Activated T-cell treated with anti-CD3 and anti-CD28 coated beads, Interleukin-2, amount 50 U/mL, for 72 hours (primary cell): Measurements from ENCODE around the gene IVNS1ABP. TPM values are rescaled to one million over a fixed set of nuclear protein-coding genes. Genes with fewer than 3 reads are reported as not detected.
"Not testable (repeated sequence)": the region's sequence is repeated elsewhere in the genome, so short reads cannot be mapped to it uniquely, and the experiment has no call there.

Source experiments
- ATAC-seq, 2 donors: fragments of 150-1000 bp; cut with Tn5 transposase; replicated peaks in 1 of 2; 2 replicates each; pipeline ENCODE4 v1.10.0; 2021; ENCODE audit warnings: moderate library complexity in 2 of 2, mild to moderate bottlenecking in 1 of 2
- DNase-seq, 2 donors: peaks; one replicate each; pipeline ENCODE4 v3.0.0; 2021 to 2022; ENCODE audit warnings: mixed read lengths in 1 of 2
- H3K27ac Mint-ChIP-seq: one replicate; pipeline ENCODE4 v1.8.0; 2022; ENCODE audit warnings: mild to moderate bottlenecking, moderate library complexity, mixed read lengths
- H3K27me3 Mint-ChIP-seq: one replicate; pipeline ENCODE4 v1.8.0; 2022; ENCODE audit warnings: low read depth, mixed read lengths
- H3K36me3 Mint-ChIP-seq, 2 donors: one replicate each; pipeline ENCODE4 v1.8.0; 2022; ENCODE audit warnings: mixed read lengths in 2 of 2, mild to moderate bottlenecking in 1 of 2; ENCODE audit not compliant: insufficient read depth in 2 of 2
- H3K4me1 Mint-ChIP-seq: one replicate; pipeline ENCODE4 v1.8.0; 2022; ENCODE audit warnings: low read depth, mixed read lengths
- H3K4me3 Mint-ChIP-seq, 2 donors: one replicate each; pipeline ENCODE4 v1.8.0; 2022; ENCODE audit warnings: mild to moderate bottlenecking in 2 of 2, mixed read lengths in 2 of 2, moderate library complexity in 2 of 2
- H3K9me3 Mint-ChIP-seq, 2 donors: one replicate each; pipeline ENCODE4 v1.8.0; 2022; ENCODE audit warnings: mixed read lengths in 2 of 2
- total RNA-seq, 2 donors: library from RNA; stranded (reverse); gene quantifications; one replicate each; pipeline ENCODE4 v1.2.3, GENCODE V29; 2022

The IVNS1ABP gene
- total RNA-seq, 2 donors from 2014 or later, result 86.2 to 110 TPM

DNA sequence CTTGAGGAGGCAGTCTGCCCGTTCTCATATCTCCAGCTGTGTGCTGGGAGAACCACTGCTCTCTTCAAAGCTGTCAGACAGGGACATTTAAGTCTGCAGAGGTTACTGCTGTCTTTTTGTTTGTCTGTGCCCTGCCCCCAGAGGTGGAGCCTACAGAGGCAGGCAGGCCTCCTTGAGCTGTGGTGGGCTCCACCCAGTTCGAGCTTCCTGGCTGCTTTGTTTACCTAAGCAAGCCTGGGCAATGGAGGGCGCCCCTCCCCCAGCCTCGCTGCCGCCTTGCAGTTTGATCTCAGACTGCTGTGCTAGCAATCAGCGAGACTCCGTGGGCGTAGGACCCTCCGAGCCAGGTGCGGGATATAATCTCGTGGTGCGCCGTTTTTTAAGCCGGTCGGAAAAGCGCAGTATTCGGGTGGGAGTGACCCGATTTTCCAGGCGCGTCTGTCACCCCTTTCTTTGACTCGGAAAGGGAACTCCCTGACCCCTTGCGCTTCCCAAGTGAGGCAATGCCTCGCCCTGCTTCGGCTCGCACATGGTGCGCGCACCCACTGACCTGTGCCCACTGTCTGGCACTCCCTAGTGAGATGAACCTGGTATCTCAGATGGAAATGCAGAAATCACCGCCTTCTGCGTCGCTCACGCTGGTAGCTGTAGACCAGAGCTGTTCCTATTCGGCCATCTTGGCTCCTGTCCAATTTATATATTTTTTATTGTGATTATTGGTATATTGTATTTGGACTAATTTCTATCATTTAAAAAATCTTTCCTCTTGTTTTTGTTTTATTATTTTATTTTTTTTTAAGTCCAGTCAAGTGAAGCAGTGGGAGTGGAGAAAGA lies 59.7 kb downstream of the IVNS1ABP start:
- H3K4me3 Mint-ChIP-seq, result peak overlapping the region; percentile 57 to 58
- not testable (repeated sequence) for H3K36me3 Mint-ChIP-seq, DNase-seq, H3K27me3 Mint-ChIP-seq, H3K9me3 Mint-ChIP-seq, ATAC-seq
- H3K27ac Mint-ChIP-seq, result peak overlapping the region; percentile 70
- H3K4me1 Mint-ChIP-seq, result peaks cover 13% of the 10 kb centered on the region

DNA sequence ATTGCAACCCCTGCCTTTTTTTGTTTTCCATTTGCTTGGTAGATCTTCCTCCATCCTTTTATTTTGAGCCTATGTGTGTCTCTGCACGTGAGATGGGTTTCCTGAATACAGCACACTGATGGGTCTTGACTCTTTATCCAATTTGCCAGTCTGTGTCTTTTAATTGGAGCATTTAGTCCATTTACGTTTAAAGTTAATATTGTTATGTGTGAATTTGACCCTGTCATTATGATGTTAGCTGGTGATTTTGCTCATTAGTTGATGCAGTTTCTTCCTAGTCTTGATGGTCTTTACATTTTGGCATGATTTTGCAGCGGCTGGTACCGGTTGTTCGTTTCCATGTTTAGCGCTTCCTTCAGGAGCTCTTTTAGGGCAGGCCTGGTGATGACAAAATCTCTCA lies 61.4 kb downstream of the IVNS1ABP start:
- peaks cover 13% of the 10 kb centered on the region for H3K4me1 Mint-ChIP-seq
- DNase-seq, H3K4me3 Mint-ChIP-seq, ATAC-seq, H3K27me3 Mint-ChIP-seq, H3K36me3 Mint-ChIP-seq, H3K9me3 Mint-ChIP-seq, H3K27ac Mint-ChIP-seq: not testable (repeated sequence)

DNA sequence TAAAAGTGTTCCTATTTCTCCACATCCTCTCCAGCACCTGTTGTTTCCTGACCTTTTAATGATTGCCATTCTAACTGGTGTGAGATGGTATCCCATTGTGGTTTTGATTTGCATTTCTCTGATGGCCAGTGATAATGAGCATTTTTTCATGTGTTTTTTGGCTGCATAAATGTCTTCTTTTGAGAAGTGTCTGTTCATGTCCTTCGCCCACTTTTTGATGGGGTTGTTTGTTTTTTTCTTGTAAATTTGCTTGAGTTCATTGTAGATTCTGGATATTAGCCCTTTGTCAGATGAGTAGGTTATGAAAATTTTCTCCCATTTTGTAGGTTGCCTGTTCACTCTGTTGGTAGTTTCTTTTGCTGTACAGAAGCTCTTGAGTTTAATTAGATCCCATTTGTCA lies 64.6 kb downstream of the IVNS1ABP start:
- DNase-seq, ATAC-seq, H3K27me3 Mint-ChIP-seq, H3K9me3 Mint-ChIP-seq, H3K27ac Mint-ChIP-seq, H3K4me1 Mint-ChIP-seq, H3K4me3 Mint-ChIP-seq, H3K36me3 Mint-ChIP-seq: not testable (repeated sequence)

DNA sequence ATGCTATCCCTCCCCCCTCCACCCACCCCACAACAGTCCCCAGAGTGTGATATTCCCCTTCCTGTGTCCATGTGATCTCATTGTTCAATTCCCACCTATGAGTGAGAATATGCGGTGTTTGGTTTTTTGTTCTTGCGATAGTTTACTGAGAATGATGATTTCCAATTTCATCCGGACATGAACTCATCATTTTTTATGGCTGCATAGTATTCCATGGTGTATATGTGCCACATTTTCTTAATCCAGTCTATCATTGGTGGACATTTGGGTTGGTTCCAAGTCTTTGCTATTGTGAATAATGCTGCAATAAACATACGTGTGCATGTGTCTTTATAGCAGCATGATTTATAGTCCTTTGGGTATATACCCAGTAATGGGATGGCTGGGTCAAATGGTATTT lies 65.1 kb downstream of the IVNS1ABP start:
- not testable (repeated sequence) for H3K4me3 Mint-ChIP-seq, ATAC-seq, H3K9me3 Mint-ChIP-seq, H3K4me1 Mint-ChIP-seq, H3K27ac Mint-ChIP-seq, DNase-seq, H3K27me3 Mint-ChIP-seq, H3K36me3 Mint-ChIP-seq

DNA sequence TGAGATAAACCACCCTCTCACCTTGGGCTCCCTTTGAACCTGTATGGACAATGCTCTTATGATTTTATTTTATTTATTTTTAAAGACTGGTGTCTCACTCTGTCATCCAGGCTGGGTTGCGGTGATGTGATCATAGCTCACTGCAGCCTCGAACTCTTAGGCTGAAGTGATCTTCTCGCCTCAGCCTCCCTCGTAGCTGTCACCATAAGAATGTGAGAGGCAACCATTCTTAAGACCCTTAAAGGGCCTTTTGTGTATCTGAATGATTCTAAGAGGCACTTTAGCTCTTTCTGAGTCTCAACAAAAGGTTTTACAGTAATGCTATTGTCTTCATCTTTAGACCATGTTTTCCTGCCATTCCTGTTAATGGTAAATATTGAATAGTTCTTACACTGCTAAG lies 67.0 kb downstream of the IVNS1ABP start:
- Mint-ChIP-seq H3K4me3 (no peak overlapping the region), H3K9me3 (peaks cover 0 to 2% of the 10 kb centered on the region in 2 donors), H3K27me3 (no peaks in the 10 kb centered on the region), H3K4me1 (peaks cover 6% of the 10 kb centered on the region), H3K36me3 (peaks cover 2 to 3% of the 10 kb centered on the region in 2 donors), H3K27ac (no peak overlapping the region)
- ATAC-seq, result no peak
- DNase-seq, result no peak

DNA sequence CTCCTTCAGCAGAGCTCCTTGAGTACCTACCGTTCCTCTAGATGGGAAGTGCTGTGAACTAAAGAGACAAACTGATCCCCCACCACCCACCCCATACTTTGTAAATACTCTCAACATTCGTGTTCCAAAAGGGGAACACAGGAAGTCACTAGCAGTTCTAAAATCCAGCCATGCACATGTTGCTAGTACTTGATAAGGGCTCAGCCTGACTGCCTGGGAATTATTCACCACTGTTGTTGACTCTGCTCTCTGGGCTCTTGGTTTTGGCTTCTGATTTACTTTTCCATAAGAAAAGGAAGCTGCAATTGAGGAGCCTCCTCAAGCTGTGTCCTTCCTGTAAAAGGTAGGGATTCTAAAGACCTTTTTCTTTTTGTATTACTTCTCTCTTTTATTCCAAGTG lies 67.5 kb downstream of the IVNS1ABP start:
- H3K4me1 Mint-ChIP-seq, result peaks cover 7% of the 10 kb centered on the region
- DNase-seq, result no peak
- H3K4me3 Mint-ChIP-seq, result no peak overlapping the region
- H3K36me3 Mint-ChIP-seq, result peaks cover 0 to 2% of the 10 kb centered on the region in 2 donors
- ATAC-seq, result no peak
- no peaks in the 10 kb centered on the region for H3K27me3 Mint-ChIP-seq
- no peaks in the 10 kb centered on the region for H3K9me3 Mint-ChIP-seq
- no peak overlapping the region for H3K27ac Mint-ChIP-seq

Other genes with a start within 250 kb of the IVNS1ABP start
- 10 to 100 TPM; 19.7 to 26.3 TPM for gene TRMT1L, start 160.3 kb downstream of the IVNS1ABP start, total RNA-seq
- 1 to 10 TPM; 5.9 to 6.1 TPM for gene SWT1, start 160.1 kb downstream of the IVNS1ABP start, total RNA-seq